HG03108 (cell line): Measurements from ENCODE around the gene VAV3.
"Not testable (repeated sequence)": the region's sequence is repeated elsewhere in the genome, so short reads cannot be mapped to it uniquely, and the experiment has no call there.

Experiments
- ATAC-seq: cut with Tn5 transposase; IDR thresholded peaks from one replicate; pipeline ENCODE4 v1.9.1; 2021; ENCODE audit warnings: moderate library complexity; ENCODE audit not compliant: unreplicated experiment

The VAV3 gene

GRCh38 chr1:107653765-107654164, 311.2 kb downstream of the VAV3 start:
- ATAC-seq: no peak

DNA sequence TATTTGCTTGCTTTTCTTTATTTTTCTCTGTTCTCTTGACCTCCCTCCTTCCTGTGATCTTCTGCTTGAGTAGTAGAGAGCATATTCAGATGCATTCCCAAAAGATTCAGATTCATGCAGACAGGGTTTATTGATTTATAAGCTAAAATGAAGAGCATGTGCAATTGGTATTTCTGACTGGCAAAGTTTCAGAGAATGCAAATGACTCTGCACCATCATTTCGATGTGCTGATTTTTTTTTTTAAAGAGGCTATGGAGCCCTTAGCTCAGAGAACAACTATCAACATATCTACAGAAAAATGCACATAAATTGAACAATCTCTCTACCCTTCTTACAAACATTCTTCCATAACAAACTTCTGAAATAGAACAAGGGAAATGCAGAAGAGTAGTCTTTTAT, 312.0 kb downstream of the VAV3 start:
- ATAC-seq: no peak

GRCh38 chr1:107650825-107651224, 314.2 kb downstream of the VAV3 start:
- not testable (repeated sequence) for ATAC-seq

- ATAC-seq: no peak
Observed at GRCh38 chr1:107649023-107649422, 316.0 kb downstream of the VAV3 start.

DNA sequence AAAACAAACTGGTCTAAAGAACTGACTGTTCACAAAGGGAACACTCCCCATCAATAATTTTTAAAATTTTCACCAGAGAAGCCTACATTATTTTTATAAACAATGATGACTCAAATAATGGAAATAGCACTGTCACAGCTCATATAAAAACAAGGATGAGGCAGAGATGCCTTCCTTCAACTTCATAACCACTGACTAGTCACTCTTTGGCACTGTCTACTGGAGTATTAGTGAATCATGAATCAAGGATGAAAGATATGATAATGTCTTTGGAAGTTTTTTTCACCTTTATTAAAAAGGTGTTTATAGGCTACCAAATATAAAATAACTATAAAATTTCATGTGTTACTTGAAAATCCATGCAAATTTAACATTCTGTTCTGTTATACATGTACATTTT, 316.9 kb downstream of the VAV3 start:
- no peak for ATAC-seq

GRCh38 chr1:107647012-107647411, 318.0 kb downstream of the VAV3 start:
- no peak for ATAC-seq

- ATAC-seq: no peak
Observed at GRCh38 chr1:107643766-107644165, 321.2 kb downstream of the VAV3 start.

DNA sequence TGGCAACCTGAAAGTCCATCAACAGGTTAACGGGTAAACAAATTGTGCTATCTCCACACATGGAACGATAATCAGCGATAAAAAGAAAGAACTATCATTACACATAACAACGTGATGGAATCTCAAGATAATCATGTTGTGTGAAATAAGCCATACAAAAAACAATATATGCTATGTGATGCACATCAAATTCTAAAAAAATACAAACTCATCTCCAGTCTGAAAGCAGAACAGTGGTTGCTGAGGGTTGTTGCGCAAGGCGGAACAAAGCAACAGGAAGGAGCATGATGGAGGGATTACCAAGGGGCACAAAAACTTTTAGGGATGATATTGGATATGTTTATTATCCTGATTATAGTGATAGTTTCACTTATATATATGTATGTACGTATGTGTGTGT, 324.8 kb downstream of the VAV3 start:
- ATAC-seq: no peak

- no peak for ATAC-seq
Observed at GRCh38 chr1:107637101-107637500, 327.9 kb downstream of the VAV3 start.

DNA sequence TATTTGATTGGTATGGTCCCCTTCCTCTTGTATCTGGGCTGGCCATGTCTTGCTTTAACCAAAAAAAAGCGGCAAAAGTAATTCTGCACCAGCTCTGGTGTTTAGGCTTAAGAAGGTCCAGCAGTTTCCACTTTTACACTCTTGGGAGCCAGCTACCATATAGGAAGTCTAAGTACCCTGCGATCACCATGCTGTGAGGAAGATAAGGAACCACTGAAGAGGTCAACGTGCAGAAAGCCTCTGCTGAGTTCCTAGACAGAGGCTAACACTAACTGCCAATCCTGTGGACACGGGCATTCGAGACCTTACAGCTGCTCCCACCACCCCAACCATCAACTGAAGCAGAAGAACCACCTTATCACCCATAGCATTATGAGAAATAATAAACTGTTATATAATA, 331.4 kb downstream of the VAV3 start:
- ATAC-seq: no peak

DNA sequence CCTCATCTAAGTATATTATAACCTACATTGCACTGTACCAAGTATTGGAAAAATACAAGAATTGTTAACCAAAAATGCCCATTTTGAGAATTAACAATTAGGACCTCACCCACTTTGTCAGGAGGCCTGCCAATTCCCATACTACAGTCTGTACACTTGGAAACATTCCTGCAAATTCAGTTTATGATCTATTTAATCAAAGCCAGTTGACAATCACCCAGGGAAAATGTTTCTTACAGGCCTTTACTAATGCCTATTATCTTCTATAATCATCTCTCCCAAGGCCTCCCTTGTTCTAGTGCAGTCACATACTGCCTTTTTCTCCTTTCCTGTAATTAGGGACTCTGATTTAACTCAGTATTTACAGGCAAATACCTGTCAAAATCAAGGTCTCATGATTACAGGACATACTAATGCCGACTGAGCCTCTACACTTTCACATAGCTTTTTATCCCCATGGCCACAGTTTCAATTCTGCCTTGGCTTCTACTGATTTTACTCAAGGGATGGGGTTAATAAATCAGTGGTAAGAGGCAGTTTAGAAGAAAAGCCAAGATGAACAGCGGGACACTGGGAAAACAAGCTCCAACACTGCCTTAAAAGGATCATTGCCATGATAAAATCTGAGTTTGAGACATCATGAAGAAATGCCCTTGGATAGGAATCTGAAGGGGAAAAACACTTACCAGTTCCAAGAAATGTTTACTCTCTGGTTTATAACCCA, 338.7 kb downstream of the VAV3 start:
- ATAC-seq: no peak

- ATAC-seq: no peak
Observed at GRCh38 chr1:107625405-107626029, 339.5 kb downstream of the VAV3 start.

GRCh38 chr1:107623431-107623830, 341.5 kb downstream of the VAV3 start:
- no peak for ATAC-seq

DNA sequence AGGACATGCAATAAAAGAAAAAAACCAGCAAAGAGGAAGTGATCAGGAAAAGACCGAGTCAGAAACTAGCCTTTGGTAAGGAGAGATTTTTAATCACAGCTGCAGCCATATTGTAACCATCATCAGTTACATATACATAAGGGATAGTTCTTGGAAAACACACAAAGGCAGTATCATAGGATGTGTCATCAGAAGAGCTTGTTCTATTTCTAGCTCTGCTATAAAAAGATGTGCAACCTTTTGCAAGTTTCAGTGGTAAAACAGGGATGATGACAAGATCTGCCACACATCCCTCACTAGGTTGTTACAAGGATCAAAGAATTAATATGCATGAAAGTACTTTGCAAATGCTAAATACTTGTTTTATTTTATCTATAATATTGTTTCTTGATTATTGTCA, 342.0 kb downstream of the VAV3 start:
- no peak for ATAC-seq

- ATAC-seq: no peak
Observed at GRCh38 chr1:107622535-107622934, 342.4 kb downstream of the VAV3 start.

DNA sequence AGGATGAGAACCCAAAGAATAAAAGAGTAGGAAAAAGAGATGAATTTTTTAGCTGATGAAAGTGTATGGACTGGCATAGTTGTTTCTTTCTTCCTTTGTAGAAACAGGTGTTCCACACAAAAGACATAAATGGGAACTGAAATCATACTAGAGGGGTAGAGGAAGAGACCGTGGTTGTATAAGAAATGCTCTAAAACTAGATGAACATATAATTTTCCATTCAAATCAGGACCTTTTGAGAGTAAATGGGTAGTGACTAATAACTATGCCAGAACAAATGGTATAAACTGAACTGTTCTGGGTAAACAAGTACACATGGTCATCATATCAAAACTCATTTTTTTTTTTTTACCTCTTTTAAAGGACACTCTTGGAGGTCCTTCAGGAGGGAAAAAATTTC, 344.2 kb downstream of the VAV3 start:
- ATAC-seq: no peak

DNA sequence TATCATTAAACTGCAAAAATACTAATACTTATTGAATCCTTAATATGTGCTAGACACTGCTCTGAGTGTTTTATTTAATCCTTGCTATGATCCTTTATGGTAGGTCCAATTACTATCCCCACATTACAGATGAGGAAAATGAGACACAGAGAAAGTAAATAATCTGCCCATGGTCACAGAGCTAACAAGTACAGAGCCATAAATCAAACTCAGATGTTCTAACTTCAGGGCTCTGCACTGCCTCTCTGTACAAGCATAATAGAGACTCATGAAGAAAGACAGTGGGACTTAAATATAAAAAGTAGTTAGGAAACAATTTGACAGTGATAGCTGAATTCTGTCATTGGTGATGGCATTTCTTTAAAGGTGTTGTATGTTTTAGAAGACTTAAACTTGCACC, 346.4 kb downstream of the VAV3 start:
- ATAC-seq: no peak

- no peak for ATAC-seq
Observed at GRCh38 chr1:107617921-107618320, 347.1 kb downstream of the VAV3 start.

DNA sequence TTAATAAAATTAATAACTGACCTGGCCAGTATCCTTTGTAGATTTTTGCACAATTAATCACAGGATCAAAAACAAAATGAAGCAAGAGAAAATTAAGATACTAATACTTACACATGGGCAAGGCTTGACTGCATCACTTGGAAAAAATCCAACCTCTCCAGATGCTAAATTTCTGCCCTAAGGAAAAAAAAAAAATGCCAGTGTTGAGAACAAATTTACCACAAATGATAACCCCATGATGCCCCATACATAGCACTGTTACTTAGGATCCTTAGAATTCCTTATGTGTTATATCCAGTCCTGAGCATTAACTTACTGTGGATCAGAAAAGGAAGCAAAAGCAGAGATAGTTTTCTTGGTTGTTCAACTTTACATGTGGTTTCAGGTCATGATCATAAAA, 347.5 kb downstream of the VAV3 start:
- no peak for ATAC-seq

- no peak for ATAC-seq
Observed at GRCh38 chr1:107609808-107610207, 355.2 kb downstream of the VAV3 start.

DNA sequence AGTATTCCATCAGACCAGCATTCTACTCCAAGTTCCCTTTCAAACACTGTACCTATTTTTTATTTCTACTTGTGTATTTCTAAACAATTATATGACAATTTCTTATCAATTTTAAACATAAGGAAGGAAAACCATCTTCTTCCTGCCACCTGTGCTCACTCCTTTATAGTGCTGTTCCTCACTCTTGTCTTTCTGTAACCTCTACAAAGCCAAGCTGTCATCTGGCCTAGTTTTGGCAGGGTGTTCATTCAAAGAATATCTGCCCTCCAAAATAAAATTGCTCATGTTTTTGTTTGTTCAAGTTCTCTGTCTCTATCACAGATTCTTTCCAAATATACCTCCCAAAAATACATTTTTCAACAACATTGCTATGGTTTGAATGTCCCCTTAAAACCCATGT, 360.2 kb downstream of the VAV3 start:
- ATAC-seq: no peak

DNA sequence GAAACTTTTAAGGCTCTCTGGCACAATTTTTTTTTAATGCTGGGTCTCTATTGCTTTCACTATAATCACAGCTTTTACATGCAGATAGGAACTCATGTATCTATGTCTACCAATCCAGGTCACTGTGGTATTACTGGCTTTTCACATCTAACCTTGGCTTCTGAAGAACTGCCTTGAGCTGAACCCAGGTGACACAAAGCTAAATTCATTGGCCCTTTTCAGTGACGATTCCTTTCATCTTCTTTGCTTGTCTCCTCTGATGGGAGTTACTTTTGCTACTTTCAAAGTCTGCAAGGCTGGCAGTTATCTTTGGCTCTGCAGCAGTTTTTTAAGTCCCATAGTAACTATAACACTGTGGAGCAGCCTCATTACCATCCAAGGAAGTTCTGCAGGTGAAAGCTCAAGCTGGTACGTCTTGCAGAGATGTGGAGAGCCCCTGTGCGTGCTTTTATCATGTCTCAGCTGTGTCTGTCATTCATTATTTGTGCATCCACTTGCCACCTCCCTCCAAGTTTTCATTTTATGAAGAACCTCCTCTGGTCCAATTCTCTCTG, 364.3 kb downstream of the VAV3 start:
- no peak for ATAC-seq

- no peak for ATAC-seq
Observed at GRCh38 chr1:107599220-107599619, 365.8 kb downstream of the VAV3 start.
